GM12874 (cell line): ENCODE data around the gene ZNF212.

ENCODE experiments used
- CTCF ChIP-seq: IDR thresholded peaks from 2 replicates; pipeline ENCODE4 v1.5.1; 2011; ENCODE audit warnings: low read depth, mild to moderate bottlenecking, control low read depth, low read length, moderate library complexity; ENCODE audit not compliant: insufficient read depth

Gene ZNF212

GRCh38 chr7:149252378-149252777 lies 12.9 kb downstream of the ZNF212 start:
- TF ChIP-seq CTCF: no peak

- TF ChIP-seq CTCF: no peak
Measured at GRCh38 chr7:149253665-149254064, 14.2 kb downstream of the ZNF212 start.

- no peak for TF ChIP-seq CTCF
Measured at GRCh38 chr7:149254181-149254858, 14.9 kb downstream of the ZNF212 start.

- TF ChIP-seq CTCF: no peak
Measured at GRCh38 chr7:149255174-149255573, 15.7 kb downstream of the ZNF212 start.

GRCh38 chr7:149256568-149256967 lies 17.1 kb downstream of the ZNF212 start:
- no peak for TF ChIP-seq CTCF

- TF ChIP-seq CTCF: no peak
Measured at GRCh38 chr7:149257146-149257545, 17.7 kb downstream of the ZNF212 start.

- TF ChIP-seq CTCF: no peak
Measured at GRCh38 chr7:149261316-149261828, 21.9 kb downstream of the ZNF212 start.
